Adrenal gland (tissue), 5 donors: ENCODE data around the gene TUBB3.

ENCODE experiments used
- CTCF ChIP-seq, 6 experiments: fragments of 450-650 bp in 4 of 6; fragments of 200-600 bp in 2 of 6; sonication (generic) in 1 of 6; IDR thresholded peaks; 1 replicate in 5 of 6; 2 replicates in 1 of 6; pipeline versions ENCODE4 v1.5.1 to v1.8.0; 2016 to 2021; ENCODE audit warnings: antibody characterized with exemption in 6 of 6, mild to moderate bottlenecking in 2 of 6, moderate library complexity in 1 of 6
- POLR2A ChIP-seq, 2 donors: fragments of 450-650 bp; IDR thresholded peaks; one replicate each; pipeline ENCODE4 v1.6.1; 2017; ENCODE audit warnings: antibody characterized with exemption in 2 of 2, mild to moderate bottlenecking in 2 of 2, moderate library complexity in 1 of 2
- donor health status: DM: no; HTN: no; CAD: no.

GRCh38 chr16:89915303-89916232 lies 7.6 kb upstream of the TUBB3 start:
- TF ChIP-seq CTCF (IDR thresholded peaks at IDR 0.05) = no peak
- no peak for TF ChIP-seq POLR2A (IDR thresholded peaks at IDR 0.05)
